SW480 (cell line): ENCODE data around the gene SPPL2A.

Experiments
- DNase-seq: peaks from one replicate; pipeline ENCODE4 v3.0.0-alpha.2; 2016; ENCODE audit warnings: low spot score

The SPPL2A gene

DNA sequence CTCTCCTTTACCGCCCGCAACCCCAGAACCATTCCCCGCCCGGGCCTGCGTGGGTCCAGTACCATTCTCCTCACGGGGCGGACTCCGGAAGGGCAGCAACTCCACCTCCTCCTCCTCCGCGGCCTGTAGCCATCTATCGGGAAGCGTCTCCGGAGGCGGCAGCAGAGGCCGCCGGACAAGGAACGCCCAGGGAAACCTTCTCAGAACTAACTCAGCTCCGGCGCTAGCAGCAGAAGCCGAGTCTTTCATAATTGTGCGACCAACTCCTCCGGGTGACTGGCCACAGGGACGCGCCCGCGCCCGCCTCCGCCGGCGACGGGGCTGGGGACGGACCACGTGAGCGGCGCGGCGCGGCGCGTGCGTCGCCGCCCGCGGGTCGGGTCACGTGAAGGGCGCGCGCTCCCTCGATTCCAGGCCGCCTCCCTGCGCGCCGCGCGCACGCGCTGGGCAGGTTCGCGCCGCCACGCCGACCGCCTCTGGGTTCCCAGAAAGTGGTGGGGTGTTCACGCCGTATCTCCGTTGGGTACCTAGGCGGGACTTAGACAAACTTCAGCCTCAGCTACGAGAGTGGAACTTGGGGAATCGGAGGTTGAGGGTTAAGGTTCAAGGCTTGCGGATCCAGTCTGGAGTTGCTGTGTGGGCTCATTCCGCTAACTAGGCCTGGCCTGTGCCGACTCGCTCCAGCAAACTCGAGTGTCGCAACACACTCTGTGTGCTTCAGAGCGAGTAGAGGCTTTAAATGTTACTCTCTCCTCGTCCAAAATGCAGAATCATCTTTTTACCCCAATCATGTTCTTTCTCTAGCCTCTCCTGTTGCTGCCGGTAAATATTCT is 78.8 kb downstream of the SPPL2A start, which contains the start of gene TRPM7:
Gene TRPM7, minus strand, starts transcription at position 329 of the 833 bp plus-strand sequence. Its CDS starts 264 bp downstream, at position 65.
- peak; percentile 69 for DNase-seq

DNA sequence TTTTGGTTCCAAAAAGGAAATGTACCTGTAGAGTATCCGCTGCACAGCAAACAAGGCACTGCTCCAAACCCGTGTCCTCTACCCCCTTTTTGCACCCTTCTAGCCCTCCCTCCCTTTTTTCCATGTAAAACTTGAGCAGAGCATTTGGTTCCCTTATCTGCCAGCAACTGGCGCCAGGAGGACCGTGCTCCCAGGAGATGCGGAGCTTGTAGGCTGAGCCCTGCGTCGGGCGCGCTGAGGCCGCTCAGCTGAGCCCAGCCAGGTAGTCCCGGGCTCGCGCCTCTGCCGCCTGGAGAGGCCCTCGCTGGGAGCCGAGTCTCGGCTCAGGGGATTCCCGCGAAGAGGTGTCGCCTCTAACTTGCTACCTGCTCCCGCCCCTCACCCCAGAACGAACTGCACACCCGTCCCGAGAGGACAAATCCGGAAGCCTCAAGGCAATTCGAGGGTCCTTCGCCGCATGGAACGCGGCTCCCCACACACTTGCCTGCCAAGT is 79.5 kb downstream of the SPPL2A start:
- peak; percentile 57 for DNase-seq

DNA sequence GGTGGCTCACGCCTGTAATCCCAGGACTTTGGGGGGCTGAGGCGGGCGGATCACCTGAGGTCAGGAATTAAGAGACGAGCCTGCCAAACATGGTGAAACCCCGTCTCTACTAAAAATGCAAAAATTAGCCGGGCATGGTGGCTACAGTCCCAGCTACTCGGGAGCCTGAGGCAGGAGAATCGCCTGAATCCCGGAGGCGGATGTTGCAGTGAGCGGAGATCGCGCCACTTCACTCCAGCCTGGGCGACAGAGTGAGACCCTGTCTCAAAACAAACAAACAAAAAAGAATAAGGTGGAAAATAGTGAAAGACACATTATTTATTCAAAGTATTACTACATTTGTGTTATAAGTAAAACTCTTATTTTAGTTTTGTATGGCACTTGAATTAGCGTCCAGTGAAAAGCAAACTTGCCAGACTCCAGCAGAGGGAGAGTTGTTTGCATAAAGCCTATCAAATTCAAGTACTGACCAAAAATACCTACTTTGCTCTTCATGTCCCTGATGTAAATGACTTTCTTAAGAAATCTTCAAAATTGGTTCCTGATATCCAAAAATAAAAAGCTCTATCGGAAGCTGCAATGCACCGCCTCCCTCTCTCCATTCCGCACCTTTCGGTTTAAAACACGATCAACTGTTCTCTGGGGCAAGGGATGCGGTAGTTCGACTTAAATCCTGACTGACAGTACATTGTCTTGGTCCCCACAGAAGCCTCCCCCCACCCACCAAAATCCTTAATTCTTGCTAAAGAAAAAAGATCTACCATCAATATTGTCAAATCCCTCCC is 80.1 kb downstream of the SPPL2A start:
- DNase-seq: no peak

DNA sequence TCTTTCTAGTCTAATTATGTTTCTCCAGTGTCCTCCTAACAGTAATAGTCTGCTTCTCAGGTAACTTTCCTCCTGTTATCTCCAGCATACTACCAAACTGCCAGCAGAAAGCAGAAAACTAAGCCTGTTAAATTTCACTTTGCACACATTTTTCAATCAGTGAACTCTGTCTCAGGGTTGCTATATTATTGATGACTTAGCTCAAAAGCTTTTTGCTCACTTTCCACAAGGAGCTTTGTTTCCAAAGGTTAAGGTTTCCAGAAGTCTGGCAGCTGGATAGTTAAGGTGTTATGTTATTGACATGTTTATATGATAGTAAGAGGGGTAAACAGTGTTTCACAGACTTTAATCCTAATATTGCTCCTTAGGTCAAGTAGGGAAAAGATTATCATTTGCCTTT is 84.0 kb downstream of the SPPL2A start:
- no peak for DNase-seq

DNA sequence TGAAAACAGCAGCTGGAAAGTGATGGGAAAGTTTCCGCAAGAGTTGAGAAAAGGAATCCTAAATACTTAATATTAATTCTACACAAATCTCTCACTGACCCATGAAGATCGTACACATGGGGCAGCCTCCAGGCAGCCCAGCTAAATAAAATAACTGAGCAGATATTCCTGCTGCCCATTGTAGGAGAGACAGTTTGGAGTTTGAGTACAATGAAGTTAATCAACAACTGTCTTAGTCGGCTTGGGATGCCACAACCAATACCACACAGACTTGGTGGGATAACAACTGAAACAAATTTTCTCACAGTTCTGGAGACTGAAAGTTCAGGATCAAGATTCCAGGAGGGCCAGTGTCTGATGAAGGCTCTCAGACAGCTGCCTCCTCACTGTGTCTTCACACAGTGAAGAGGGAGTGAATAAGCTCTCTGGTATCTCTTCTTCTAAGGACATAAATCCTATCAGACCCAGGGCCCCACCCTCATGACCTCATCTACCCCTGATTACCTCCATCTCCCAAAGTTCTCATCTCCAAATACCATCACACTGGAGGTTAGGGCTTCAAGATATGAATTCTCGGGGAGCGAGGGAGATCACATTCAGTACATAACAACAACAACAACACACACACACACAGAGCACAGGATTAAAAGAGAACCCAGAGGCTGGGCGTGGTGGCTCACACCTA is 88.6 kb downstream of the SPPL2A start:
- DNase-seq: peak; percentile 10

DNA sequence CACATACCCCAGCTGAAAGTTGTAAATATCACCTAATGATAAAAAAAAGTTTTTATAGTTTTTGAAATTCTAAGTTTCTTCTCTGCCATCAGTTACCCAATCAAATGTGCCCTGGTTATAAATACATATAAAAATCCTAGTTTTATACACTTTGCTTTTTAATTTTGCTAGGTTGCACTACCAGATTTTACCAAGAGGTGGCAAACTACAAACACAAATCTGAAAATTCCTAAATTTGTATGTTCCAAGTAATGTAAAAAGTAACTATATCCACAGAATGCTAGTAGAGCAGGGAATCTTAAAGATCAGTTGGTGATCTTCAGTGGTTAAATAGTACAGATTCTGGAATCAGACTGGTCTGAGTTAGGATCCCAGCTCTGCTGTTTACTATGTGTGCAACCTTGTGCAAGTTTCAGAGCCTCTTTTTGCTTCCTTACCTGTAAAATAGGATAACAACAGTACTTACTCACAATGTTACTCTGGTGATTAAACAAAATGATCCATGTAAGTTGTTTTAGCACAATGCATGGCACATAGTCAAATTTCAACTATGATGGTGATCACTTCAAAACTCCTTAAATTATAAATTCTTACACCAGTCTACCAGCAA is 89.9 kb downstream of the SPPL2A start:
- DNase-seq: peak; percentile 15

DNA sequence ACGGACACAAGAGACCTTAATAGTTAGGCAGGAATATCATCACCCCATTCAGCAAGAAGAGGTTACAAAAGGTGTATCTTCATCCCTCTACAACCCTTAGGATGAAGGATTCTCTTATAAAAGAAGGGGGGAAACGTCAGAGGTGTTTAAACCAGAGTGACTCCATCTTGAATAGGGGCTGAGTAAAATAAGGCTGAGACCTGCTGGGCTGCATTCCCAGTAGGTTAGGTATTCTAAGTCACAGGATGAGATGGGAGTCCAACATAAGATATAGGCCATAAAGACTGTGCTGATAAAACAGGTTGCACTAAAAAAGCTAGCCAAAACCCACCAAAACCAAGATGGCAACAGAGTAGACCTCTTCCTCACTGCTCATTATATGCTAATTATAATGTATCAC is 95.4 kb downstream of the SPPL2A start:
- DNase-seq: no peak

DNA sequence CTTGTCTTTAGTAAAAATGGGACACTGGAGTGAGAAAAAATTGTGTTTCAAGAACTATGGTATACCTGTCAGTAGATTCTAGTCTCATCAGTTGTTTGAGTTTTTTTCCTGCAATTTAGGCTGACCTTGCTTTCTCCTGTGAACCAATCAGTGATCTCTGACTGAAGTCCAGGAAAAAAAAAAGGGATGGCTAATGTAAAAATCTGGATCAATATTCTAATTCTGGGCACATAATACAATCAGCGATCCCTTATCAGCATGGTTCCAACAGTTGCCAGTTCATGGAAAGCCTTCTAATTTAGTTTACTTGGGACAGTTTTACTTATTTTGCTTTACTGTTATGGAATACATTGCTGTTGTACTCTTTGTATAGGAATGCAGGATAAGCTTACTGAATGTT is 95.9 kb downstream of the SPPL2A start:
- DNase-seq: no peak

DNA sequence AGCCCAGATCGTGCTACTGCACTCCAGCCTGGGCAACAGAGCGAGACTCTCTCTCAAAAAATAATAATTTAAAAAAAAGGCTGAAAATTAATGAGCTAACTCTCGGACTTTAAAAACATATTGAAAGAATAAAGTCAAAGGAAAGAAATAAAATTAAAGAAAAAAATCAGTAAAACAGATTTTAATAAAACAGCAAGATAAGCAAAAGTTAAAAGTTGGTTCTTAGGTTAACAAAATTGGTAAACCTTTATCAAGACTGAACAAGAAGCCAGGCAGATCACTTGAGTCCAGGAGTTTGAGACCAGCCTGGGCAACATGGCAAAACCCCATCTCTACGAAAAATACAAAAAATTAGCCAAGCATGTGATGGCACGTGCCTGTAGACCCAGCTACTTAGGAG is 99.6 kb downstream of the SPPL2A start:
- no peak for DNase-seq

DNA sequence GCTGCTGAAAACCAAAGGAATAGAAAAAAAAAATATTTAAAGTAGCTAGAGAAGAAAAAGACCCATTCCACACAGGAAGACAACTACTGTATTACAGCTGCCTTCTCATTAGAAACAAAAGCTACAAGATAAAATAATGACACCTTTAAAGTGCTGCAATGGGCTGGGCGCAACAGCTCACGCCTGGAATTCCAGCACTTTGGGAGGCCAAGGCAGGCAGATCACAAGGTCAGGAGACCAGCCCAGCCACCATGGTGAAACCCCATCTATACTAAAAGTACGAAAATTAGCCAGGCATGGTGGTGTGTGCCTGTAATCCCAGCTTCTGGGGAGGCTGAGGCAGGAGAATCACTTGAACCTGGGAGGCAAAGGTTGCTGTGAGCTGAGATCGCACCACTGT is 110.0 kb downstream of the SPPL2A start:
- no peak for DNase-seq

DNA sequence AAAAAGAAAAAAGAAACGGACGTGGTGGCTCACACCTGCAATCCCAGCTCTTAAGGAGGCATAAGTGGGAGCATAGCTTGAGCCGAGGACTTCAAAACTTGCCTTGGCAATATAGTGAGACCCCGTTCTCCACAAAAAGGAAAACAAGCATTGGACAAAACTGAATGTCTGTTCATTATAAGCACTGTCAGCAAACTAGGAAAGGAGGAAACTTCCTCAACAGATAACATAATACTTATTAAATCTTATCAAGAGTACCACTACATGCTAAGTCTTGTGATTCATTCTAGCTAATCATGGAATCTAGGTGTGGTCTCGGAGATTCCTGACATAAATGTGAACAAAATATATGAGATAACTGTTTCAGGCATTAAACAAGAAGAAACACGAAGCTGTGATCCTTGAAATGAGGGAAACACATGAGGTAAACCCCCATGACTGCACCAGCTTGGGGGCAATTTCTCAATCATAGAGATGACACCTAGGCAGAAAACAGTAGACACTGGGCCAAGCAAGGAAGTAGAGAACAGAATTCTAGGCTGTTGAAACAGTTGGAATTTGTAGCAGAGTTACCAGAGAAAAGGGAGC is 112.3 kb downstream of the SPPL2A start:
- DNase-seq: no peak

DNA sequence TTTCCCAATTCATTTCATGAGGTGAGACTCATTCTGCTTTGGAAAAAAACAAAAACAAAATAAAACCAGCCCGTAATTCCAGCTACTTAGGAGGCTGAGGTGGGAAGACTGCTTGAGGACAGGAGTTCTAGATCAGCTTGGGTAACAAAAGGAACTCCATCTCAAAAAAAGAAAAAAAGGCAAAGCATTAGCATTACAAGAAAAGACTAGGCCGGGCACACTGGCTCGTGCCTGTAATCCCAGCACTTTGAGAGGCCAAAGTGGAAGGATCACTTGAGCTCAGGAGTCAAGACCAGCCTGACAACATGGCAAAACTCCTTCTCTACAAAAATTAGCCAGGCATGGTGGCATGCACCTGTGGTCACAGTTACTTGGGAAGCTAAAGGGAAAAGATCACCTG is 112.8 kb downstream of the SPPL2A start:
- DNase-seq: no peak
